ENCODE measurements around the gene DGKQ. TPM values are rescaled to one million over a fixed set of nuclear protein-coding genes. Genes with fewer than 3 reads are reported as not detected.
"Not testable (repeated sequence)": the region's sequence is repeated elsewhere in the genome, so short reads cannot be mapped to it uniquely, and the experiment has no call there.

DGKQ gene
- total RNA-seq, 1 donor from 2014 or later: 19.8 TPM

DNA sequence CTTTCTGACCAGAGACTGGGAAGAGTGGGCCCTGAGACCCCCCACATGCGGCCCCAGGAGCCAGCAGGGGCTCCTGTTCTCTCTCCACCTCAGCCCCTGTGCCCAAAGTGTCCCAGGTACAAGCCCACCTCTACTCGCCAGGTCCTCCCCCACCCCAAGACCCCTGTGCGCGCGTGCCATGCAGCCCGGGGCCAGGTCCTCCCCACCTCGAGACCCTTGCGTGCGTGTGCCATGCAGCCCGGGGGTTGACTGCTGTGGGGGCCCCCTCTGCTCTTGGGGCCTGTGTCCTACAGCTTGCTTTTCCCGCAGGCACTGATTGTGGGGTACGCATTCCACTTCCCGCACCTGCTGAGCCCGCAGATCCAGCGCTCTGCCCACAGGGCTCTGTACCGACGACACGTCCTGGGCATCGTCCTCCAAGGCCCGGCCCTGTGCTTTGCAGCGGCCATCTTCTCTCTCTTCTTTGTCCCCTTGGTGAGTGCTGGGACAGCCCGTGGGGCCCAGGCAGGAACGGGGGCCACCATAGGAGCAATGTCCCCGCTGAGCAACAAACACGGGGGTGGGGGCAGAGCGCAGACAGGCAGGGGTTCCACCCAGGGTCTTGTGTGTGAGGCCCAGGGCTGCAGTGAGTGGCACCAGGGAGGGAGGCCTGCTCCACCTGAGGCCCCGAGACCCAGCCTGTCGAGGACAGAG, 20.3 kb downstream of the DGKQ start:
- no peak for DNase-seq (ENCODE audit: extremely low read depth, low read depth, low spot score)

DNA sequence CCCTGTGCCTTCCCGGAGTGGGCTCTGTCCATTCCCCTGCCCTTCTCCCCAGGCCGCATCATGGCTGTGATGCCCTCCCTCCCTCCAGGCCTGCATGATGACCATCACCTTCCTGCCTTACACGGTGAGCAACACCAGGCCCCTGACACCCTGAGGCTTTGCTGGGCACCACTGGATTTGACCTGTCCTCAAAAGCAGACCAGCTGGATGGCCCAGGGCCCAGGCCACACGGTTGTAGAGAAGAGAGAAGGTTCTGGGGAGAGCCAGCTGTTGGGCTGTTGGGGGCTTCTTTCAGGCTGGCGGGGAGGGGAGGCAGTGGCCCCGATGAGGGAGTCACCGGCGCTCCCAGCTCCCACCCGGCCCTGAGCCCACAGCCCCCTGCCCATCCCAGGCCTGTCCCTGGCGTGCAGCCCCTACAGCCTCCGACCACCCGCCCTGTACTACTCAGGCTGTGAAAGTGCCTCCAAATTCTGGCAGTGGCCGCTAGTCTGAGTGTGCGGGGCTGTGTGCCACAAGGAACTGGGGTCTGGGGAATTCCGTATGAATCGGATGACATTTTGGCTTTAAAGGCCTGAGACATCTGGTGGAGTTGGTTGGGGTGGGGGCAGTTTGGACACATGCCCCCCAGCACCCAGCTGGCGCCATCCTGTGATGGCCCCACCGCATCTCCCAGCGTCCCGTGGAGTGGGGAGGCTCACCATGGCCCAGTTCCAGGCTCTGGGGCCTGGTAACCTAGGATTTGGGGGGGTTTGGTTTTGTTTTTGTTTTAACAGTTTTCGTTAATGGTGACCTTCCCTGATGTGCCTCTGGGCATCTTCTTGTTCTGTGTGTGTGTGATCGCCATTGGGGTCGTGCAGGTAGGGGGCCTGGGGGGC, 21.5 kb downstream of the DGKQ start:
- no peak for DNase-seq (ENCODE audit: extremely low read depth, low read depth, low spot score)

DNA sequence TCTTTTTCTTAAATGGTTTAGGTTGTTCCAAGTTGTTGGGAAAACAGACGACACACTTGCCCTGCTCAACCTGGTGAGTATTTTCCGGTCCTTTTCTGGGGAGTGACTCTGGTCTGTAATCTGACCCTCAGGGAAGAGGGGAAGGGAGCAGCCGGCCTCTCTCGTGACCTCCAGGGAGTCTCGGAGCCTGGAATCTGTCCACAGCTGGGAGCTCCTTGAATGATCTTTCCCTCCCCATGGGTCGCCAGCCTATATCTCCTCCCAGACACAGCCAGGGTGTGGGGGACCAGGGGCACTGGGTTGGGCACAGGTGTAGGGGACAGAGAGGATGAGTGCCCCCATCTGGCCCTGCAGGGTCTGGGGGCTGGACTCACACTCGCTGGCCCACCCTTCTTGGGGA, 22.2 kb downstream of the DGKQ start:
- DNase-seq (ENCODE audit: extremely low read depth, low read depth, low spot score): no peak

DNA sequence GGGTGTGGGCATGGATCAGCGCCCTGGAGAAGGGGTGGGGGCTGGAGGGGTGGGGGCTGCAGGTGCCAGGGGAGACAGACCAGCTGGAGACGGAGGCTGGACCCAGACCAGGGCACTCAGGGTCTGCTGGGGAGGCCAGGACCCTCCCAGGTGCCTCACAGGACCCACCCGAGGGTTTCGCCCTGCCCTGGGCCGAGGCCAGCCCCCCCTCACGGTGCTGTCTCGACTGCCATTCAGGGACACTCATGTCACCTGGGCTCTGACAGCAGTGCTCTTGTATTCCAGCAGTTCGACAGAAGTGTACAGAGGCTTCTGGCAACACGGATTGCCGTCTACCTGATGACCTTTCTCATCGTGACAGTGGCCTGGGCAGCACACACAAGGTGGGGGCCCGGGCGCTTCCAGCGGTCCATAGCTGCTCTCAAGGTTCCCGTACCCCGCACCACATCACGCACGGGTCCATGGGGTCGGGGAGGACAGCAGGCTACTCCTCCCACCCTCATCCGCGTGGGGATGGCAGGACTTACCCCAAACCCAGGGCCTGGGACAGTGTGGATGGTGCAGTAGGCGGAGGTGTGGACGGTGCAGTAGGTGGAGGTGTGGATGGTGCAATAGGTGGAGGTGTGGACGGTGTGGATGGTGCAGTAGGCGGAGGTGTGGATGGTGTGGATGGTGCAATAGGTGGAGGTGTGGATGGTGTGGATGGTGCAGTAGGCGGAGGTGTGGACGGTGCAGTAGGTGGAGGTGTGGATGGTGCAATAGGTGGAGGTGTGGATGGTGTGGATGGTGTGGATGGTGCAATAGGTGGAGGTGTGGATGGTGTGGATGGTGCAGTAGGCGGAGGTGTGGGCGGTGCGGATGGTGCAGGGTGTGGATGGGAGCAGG, 23.0 kb downstream of the DGKQ start:
- DNase-seq (ENCODE audit: extremely low read depth, low read depth, low spot score): no peak

DNA sequence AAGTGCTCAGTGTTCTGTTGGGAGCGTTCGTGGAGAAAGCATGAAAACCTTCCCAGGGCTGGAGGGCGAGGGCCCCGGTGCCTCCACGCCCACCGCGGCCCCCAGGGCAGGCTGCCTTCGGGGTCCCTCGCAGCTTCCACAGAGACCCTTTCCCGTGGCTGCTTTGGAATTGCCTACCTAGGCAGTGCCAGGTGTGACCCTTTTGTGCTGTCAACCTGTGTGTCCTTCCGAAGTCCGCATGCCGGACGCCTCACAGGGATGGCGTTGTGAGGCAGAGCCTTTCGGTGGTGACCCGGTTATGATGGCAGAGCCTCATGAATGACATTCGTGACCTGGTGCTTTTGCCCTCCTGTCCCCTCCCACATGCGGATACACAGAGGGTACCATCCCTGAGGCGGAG, 23.7 kb downstream of the DGKQ start:
- DNase-seq (ENCODE audit: extremely low read depth, low read depth, low spot score): no peak

DNA sequence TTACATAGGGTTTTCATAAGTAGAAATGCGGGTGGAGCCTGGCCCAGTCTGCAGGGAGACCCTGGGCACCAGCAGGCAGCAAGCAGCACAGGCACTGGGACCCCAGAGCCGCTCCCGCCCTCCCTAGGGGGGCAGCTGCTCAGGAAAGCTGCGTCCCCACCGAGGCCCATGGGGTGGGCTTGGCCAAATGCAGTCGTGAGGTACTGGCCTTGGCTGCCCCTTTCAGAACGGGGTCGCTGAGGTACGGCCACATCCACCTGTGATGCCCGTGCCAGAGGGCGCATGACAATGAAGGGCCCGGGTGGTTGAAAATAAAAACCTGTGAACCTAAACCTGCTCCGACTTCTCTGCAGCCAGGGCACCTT, 24.5 kb downstream of the DGKQ start:
- DNase-seq (ENCODE audit: extremely low read depth, low read depth, low spot score): no peak

DNA sequence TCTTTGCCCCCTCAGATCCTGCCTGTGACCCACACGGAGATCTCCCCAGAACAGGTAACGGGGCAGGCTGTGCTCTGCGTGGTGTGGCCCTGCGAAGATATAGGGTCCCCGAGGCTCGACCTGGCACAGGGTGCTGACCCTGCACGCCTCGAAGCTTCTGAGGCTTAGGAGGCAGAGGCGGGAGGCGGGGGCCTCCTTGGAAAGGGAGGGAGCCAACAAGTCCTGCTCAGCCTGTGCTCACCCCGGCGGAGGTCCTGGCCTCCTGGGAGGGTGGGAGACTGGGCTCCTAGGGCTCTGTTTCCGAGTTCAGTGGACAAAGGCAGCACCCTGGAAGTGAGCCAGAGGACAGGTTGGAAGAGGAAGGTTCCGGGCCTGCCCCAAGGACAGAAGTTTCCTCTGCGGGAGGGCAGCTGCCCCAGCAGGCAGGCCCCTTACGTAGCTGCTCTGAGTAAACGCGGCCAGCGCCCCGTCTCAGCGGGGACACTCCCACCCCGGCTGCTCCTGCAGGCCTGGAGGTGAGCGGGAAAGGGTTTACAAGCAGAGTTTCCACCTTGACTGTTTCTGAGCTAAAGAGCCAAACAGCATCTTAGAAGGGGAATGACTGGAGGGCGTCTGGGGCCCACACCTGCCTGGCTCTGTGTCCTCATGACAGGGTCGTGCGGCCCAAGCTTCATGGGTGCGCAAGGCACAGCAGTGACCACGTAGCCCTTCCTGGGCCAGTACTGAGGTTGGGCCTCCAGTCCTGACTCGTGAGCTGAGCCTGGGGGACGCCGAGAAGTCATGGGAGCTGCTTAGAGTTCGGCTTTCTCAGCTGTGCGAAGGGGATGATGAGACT, 25.1 kb downstream of the DGKQ start:
- DNase-seq (ENCODE audit: extremely low read depth, low read depth, low spot score): no peak

DNA sequence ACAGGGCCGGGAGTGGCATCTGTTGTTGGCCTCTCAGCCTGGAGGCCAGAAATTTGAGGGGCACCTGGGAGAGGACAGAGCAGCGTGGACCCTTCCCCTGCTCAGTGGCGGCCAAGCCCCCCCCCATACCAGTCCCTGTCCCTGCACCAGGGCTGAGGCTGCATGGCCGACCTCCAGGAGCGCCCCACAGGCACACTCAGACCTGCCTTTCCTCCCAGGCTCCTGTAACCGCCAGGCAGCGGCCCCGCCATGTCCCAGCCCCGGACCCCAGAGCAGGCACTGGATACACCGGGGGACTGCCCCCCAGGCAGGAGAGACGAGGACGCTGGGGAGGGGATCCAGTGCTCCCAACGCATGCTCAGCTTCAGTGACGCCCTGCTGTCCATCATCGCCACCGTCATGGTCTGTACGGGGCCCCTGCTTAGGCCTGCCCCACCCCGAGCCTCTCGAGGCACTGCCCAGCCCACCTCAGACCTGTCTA, 25.8 kb downstream of the DGKQ start:
- DNase-seq (ENCODE audit: extremely low read depth, low read depth, low spot score): no peak

DNA sequence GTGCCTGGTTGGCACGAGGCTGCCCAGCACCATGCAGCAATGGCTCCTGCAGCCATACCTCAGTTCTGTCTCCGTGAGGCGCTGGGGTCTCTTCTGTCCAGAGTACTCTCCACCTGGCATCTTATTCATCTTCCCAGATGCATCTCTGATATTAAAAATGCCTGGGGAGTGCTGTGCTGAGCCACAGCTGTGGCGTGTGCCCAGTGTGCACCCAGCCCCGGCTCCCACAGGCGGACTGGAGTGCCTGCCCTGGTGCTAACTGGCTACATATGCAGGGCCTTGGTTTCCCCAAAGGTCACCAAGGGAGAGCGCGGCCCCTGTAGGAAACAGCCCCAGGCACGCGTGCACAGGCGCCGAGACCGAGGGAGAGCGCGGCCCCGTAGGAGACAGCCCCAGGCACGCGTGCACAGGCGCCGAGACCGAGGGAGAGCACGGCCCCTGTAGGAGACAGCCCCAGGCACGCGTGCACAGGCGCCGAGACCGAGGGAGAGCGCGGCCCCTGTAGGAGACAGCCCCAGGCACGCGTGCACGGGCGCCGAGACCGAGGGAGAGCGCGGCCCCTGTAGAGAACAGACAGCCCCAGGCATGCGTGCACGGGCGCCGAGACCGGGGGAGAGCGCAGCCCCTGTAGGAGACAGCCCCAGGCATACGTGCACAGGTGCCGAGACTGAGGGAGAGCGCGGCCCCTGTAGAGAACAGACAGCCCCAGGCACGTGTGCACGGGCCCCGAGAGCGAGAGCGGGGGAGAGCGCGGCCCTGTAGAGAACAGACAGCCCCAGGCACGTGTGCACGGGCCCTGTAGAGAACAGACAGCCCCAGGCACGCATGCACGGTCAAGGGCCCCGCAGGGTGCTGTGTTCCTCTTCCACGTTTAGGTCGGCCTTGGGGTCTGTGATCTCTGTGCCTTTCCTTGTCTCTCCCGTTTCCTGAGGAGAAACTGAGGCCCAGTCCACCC, 26.6 kb downstream of the DGKQ start:
- DNase-seq (ENCODE audit: extremely low read depth, low read depth, low spot score): no peak

DNA sequence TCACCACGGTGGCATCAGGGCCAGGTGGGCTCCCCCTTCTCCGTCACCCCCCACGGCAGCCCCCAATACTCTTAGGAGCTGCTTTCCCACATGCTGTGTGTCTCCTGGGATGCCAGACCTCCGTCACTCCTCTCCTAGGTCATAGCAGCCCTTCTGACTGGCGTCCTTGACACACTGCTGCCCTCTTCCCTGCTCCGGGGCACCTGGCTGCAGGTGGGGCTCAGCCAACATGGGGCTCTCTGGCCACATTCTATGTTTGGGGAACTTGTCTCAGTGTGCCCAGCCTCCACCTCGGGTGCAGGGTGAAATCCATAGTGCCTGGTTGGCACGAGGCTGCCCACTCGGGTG, 27.3 kb downstream of the DGKQ start:
- no peak for DNase-seq (ENCODE audit: extremely low read depth, low read depth, low spot score)

DNA sequence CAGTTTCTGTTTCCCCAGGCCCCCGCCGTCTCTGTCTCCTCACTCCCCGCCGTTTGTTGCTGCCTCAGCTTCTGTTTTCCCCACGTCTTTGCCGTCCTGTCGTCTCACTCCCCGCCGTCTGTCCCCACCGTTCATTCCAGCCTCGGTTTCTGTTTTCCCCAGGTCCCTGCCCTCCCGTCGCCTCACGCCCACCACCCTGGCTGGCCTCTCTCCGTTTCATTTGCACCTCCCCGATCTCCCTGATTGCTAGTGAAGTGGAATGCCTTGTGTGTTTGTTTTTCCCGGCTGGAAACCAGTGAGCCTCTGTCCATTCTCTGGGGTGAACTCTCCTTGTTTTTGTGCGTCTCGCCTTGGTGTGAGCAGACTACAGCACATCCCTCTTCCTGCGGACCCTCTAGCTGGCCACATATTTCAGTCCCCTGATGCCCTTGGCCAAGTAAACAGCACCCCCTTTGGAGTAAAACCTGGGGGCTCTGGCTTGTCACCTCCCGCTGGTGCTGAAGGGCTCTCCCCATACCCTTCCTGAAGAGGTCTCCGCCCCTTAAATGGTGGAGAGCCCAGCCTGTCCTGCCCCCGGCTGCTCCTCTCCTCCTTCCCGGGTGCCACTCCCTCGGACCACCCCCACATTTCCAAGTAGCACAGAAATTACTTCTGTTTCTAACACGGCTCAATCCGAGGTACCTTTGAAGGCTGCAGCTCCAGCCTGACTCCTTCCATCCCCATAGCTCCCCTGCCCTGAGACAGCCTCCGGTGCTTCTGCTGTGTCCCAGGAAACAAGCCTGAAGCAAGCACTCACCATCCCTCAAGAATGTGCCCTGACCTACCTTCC, 27.9 kb downstream of the DGKQ start:
- no peak for DNase-seq (ENCODE audit: extremely low read depth, low read depth, low spot score)

DNA sequence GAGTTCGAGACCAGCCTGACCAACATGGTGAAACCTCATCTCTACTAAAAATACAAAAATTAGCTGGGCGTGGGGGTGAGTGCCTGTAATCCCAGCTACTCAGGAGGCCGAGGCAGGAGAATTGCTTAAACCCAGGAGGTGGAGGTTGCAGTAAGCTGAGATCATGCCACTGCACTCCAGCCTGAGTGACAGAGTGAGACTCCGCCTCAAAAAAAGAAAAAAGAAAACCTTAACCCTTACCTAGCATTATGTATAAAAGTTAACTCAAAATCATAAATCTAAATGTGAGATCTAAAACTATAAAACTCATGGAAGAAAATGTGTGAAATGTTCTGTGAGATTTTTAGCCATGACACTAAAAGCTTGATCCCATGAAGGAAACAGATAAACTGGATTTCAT, 33.9 kb downstream of the DGKQ start:
- DNase-seq (ENCODE audit: extremely low read depth, low read depth, low spot score): not testable (repeated sequence)

DNA sequence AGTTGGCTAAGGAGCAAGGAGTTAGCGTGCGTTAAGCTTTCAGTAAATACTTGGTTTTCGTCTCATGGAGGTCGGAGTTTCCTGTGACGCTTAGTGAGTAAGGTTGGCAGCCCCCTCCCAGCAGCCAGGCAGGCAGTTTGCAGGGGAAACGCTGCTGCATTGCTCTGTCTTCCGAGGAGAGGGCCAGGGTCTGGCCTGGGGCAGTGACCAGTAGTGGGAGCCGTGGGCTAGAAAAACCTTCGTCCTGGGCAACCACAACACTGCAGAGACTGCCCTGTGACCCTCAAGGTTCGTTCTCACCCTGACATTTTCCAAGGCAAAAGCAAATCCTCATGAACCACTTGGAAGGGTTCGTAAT, 40.7 kb downstream of the DGKQ start:
- no peak for DNase-seq (ENCODE audit: extremely low read depth, low read depth, low spot score)

DNA sequence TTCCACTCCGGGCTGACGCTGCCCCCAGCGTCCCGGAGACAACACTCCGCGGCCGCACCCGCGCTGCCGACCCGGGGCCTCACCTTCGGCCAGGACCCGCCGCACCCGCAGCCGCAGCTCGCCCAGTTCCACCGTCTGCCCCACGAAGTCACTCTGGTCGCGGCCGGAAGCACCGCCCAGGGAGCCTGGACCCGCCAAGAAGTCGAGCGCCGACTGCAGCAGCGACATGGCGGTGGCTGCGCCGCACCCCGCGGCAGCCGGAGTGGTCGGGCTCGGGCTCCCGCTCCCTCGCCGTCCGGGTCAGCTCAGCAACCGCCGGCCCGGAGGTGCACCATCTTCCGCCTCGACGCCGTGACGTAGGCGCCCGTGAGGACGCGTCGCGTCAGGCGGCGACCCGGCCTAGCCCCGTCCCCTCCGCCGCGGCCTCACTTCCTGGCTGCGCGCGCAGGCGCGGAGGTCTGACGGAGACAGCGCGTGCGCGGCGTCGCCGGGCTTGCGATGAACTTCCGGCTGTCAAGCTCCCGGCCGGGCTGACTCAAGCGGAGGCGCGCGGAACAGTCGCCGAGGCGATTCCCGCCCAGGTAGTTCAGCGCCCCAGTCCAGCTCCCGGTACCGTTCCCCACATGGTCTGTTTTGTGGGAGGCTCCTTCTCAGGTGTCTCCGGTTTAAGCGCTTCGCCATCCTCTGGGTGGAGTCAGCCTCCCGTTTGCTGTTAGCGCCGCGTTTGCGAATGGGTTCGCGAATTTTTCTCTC, 41.2 kb downstream of the DGKQ start, which contains the start of the genes GAK and TMEM175:
Gene GAK, minus strand, starts transcription at position 357 of the 753 bp plus-strand sequence. Its CDS starts 129 bp downstream, at position 228.
Gene TMEM175, plus strand, starts transcription at position 501 of the 753 bp plus-strand sequence. CDS start 15,280 bp downstream, outside the sequence.
- DNase-seq (ENCODE audit: extremely low read depth, low read depth, low spot score): peak; percentile 65

DNA sequence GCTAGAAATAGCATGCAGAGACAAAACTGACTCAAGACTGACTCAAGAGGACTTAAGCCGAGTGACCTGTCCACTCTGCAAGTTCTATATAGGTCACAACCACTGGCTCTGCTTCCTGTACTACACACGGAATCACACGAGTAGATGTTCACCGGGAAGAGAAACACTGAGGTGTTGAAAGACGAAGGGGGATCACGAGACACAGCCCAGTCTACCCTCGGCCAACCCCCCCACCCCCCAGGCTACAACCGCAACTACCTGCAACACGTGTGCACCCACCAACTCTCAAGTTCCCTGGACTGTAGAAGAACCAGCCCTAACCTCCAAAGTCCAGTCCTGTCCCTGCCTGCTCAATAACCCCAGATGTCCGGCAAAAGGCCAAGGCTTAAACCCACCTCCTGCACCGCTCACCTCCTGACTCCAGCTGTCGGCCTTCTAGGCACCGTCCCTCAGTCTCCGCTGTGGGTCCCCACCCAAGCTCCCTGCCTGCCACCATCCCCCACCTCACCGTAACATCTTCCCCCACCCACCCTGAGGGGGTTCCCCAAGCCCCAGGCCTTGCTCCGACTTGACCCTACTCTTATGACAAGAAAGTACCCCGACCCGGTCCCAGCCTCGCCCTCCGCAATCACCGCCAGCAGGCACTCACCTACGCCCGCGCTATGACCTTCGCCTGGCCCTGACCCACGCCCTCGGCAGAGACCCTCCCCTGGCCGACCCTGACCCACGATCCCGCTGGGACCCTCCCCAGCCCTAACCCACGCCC, 42.0 kb downstream of the DGKQ start:
- DNase-seq (ENCODE audit: extremely low read depth, low read depth, low spot score): no peak

DNA sequence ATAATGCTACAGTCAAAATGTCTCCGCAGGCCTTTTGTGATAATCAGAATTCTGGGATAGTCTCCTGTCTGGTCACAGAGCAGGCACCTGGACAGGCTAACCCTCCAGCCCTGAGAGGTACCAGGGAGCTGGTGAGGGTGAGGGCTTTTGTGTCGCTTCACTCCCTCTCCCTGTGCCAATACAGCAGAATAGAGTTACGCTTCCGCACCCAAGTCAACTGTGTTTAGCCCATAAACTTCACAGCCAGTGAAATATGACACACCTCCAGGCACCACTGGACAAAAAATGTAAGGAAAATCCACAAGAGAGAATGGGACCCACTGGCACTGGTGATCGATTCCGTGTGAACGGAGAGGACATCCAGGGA, 42.6 kb downstream of the DGKQ start:
- DNase-seq (ENCODE audit: extremely low read depth, low read depth, low spot score): no peak

DNA sequence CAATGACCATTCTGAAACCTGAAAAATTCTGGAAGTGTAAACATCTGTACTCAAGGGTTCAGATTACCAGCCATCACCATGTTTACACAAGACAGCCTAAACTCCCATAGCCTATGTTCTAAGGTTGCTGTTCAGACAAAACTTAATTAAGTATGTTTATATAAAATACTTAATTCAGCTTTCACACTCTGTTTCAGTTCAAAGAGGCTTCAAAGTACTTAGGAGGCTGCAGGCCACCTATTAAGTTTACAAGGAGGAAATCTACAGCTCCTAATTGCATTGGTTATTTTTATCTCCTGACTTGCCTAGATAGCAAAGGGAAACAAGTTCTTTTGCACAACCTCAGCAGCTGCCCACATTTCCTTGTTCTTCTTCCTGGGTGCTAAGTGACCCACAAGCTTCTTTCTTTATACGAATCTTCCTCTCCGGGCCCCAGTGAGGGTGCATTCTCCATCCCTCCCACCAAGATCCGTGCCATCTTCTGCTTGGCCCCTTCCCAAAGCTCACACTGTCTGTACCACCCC, 43.3 kb downstream of the DGKQ start:
- DNase-seq (ENCODE audit: extremely low read depth, low read depth, low spot score): no peak

Measured in glomerular endothelial cell (primary cell).